Gastrocnemius medialis (tissue), 4 donors: ENCODE data around the gene SLC48A1.

Experiments used
- POLR2A ChIP-seq, 2 donors: fragments of 450-650 bp; IDR thresholded peaks; one replicate each; pipeline ENCODE4 v1.6.1; 2017; ENCODE audit warnings: antibody characterized with exemption in 2 of 2, mild to moderate bottlenecking in 2 of 2, moderate library complexity in 2 of 2
- TF ChIP-seq, protein P1 (sequence below), 5 experiments: fragments of 450-650 bp in 3 of 5; fragments of 200-600 bp in 2 of 5; sonication (generic) in 2 of 5; IDR thresholded peaks in 4 of 5; conservative IDR thresholded peaks in 1 of 5; 1 replicate in 4 of 5; 2 replicates in 1 of 5; pipeline ENCODE4 v1.5.1; 2016 to 2019; ENCODE audit warnings: antibody characterized with exemption in 5 of 5, mild to moderate bottlenecking in 3 of 5, moderate library complexity in 3 of 5

- TF ChIP-seq POLR2A (IDR thresholded peaks at IDR 0.05), result no peak
- TF ChIP-seq, protein P1, sequence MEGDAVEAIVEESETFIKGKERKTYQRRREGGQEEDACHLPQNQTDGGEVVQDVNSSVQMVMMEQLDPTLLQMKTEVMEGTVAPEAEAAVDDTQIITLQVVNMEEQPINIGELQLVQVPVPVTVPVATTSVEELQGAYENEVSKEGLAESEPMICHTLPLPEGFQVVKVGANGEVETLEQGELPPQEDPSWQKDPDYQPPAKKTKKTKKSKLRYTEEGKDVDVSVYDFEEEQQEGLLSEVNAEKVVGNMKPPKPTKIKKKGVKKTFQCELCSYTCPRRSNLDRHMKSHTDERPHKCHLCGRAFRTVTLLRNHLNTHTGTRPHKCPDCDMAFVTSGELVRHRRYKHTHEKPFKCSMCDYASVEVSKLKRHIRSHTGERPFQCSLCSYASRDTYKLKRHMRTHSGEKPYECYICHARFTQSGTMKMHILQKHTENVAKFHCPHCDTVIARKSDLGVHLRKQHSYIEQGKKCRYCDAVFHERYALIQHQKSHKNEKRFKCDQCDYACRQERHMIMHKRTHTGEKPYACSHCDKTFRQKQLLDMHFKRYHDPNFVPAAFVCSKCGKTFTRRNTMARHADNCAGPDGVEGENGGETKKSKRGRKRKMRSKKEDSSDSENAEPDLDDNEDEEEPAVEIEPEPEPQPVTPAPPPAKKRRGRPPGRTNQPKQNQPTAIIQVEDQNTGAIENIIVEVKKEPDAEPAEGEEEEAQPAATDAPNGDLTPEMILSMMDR (IDR thresholded peaks at IDR 0.05 in 4 of 5, conservative IDR thresholded peaks at IDR 0.05 in 1 of 5), result no peak
These were observed 22.2 kb downstream of the SLC48A1 start for GRCh38 chr12:47795121-47795813.
